GM12892 (cell line): ENCODE results near the gene EXPH5.

Experiments used
- POLR2A ChIP-seq: IDR thresholded peaks from 2 replicates; pipeline ENCODE4 v1.6.1; 2011; ENCODE audit warnings: low read depth, low read length, control low read depth
- POLR2AphosphoS5 ChIP-seq: IDR thresholded peaks from 2 replicates; pipeline ENCODE4 v1.6.1; 2011; ENCODE audit warnings: low read depth, low read length, control low read depth

DNA sequence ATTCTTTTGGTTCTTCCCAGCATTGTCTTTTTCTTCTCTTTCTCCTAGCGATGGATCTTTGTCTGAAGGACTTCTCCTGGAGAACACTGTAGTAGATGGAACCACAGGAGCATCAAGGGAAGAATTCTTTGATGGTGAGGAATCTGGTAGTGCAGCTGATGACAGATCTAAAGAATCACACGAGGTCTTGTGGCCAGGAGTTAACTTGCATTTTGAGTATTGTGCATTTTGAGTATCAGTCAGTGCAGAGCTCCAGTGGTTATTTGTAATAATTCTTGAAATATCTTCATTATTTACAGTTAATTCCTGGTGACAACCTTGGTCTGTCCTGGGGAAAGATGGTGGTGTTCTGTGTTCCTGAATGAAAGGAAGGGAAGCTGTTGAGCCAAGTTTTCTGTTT is 80.9 kb downstream of the EXPH5 start:
- TF ChIP-seq POLR2A: no peak
- TF ChIP-seq POLR2AphosphoS5: no peak
